A549 (cell line): Measurements from ENCODE around the gene PAPPA.

Experiments
- CEBPB ChIP-seq, 2 experiments: fragments of >200 bp in 1 of 2; sonication (Bioruptor Twin) in 1 of 2; formaldehyde crosslinking in 1 of 2; IDR thresholded peaks; 2 replicates each; pipeline ENCODE4 v1.6.1; 2012 to 2016
- CTCF ChIP-seq: fragments of >200 bp; sonication (Bioruptor Twin); formaldehyde crosslinking; IDR thresholded peaks from 3 replicates; pipeline ENCODE4 v1.5.1; 2016
- EP300 ChIP-seq, 2 experiments: fragments of >200 bp; sonication (Bioruptor Twin); formaldehyde crosslinking; IDR thresholded peaks; 2 replicates in 1 of 2; 3 replicates in 1 of 2; pipeline ENCODE4 v1.6.1; 2016 to 2017
- ESRRA ChIP-seq: fragments of 150-350 bp; IDR thresholded peaks from 2 replicates; pipeline ENCODE4 v1.6.1; 2014; ENCODE audit warnings: mild to moderate bottlenecking, low read length, borderline replicate concordance
- FOSL2 ChIP-seq, 2 experiments: fragments of 450-650 bp in 1 of 2; fragments of >200 bp in 1 of 2; sonication (Bioruptor Twin) in 1 of 2; formaldehyde crosslinking; IDR thresholded peaks; 2 replicates each; pipeline versions ENCODE4 v1.5.0 to v1.6.1; 2016 to 2020; ENCODE audit warnings: mild to moderate bottlenecking in 1 of 2, moderate library complexity in 1 of 2
- HES2 ChIP-seq: fragments of >200 bp; sonication (Bioruptor Twin); formaldehyde crosslinking; IDR thresholded peaks from 2 replicates; pipeline ENCODE4 v1.6.1; 2016
- JUN ChIP-seq, 2 experiments: fragments of >200 bp; sonication (Bioruptor Twin); formaldehyde crosslinking; IDR thresholded peaks; 2 replicates in 1 of 2; 3 replicates in 1 of 2; pipeline ENCODE4 v1.6.1; 2016 to 2017
- MAZ ChIP-seq: fragments of 150-350 bp; IDR thresholded peaks from 2 replicates; pipeline ENCODE4 v1.6.1; 2014; ENCODE audit warnings: antibody characterized with exemption, low read depth, low read length, borderline replicate concordance
- MYC ChIP-seq: IDR thresholded peaks from 2 replicates; pipeline ENCODE4 v1.6.1; 2012; ENCODE audit warnings: mild to moderate bottlenecking, inconsistent platforms, low read length, improper control_type of control experiment, borderline replicate concordance
- POLR2A ChIP-seq: IDR thresholded peaks from 2 replicates; pipeline ENCODE4 v1.6.1; 2012; ENCODE audit warnings: mild to moderate bottlenecking, low read length
- RARB ChIP-seq: fragments of 250-450 bp; sonication (Bioruptor Pico); IDR thresholded peaks from 2 replicates; pipeline ENCODE4 v1.8.0; 2021; ENCODE audit warnings: mild to moderate bottlenecking, moderate library complexity
- SMC3 ChIP-seq: fragments of >200 bp; sonication (Bioruptor Twin); formaldehyde crosslinking; IDR thresholded peaks from 3 replicates; pipeline ENCODE4 v1.6.1; 2018; ENCODE audit warnings: inconsistent platforms

GRCh38 chr9:116151199-116151598 lies 2.4 kb upstream of the PAPPA start:
- TF ChIP-seq RARB (CRISPR knock-in tag) (no peak), JUN (IDR thresholded peaks at IDR 0.05) (no peak), ESRRA (no peak), EP300 (IDR thresholded peaks at IDR 0.05) (no peak), CTCF (no peak), POLR2A (no peak), CEBPB (IDR thresholded peaks at IDR 0.05) (no peak), FOSL2 (IDR thresholded peaks at IDR 0.05) (no peak), FOSL2 (CRISPR knock-in tag; IDR thresholded peaks at IDR 0.05) (no peak), MYC (no peak), SMC3 (no peak), MAZ (no peak), HES2 (no peak)
